Endothelial cell of umbilical vein (primary cell): Measurements from ENCODE around the gene DEGS1.

Experiments used
- EZH2 ChIP-seq: IDR thresholded peaks from 2 replicates; pipeline ENCODE4 v1.6.1; 2012; ENCODE audit warnings: borderline replicate concordance, low read depth, mild to moderate bottlenecking, moderate library complexity, low read length, inconsistent platforms; ENCODE audit not compliant: severe bottlenecking
- FOS ChIP-seq: IDR thresholded peaks from 2 replicates; pipeline ENCODE4 v1.6.1; 2011; ENCODE audit warnings: mild to moderate bottlenecking, low read length, moderate library complexity, borderline replicate concordance; ENCODE audit not compliant: insufficient read depth
- MAX ChIP-seq: IDR thresholded peaks from 2 replicates; pipeline ENCODE4 v1.6.1; 2011; ENCODE audit not compliant: insufficient read depth, insufficient read length
- MYC ChIP-seq: IDR thresholded peaks from one replicate; pipeline ENCODE4 v1.6.1; 2011; ENCODE audit warnings: mild to moderate bottlenecking, low read depth, low read length
- POLR2AphosphoS5 ChIP-seq: IDR thresholded peaks from 2 replicates; pipeline ENCODE4 v1.6.1; 2012; ENCODE audit warnings: low read depth, mild to moderate bottlenecking, control low read depth, low read length, moderate library complexity; ENCODE audit not compliant: insufficient read depth
- TF ChIP-seq, protein P1 (sequence below), 2 donors: IDR thresholded peaks; 1 replicate in 1 of 2; 2 replicates in 1 of 2; pipeline ENCODE4 v1.5.1; 2011; ENCODE audit warnings: low read length in 2 of 2, mild to moderate bottlenecking in 2 of 2, moderate library complexity in 2 of 2, control low read depth in 1 of 2, inconsistent platforms in 1 of 2, low read depth in 1 of 2; ENCODE audit not compliant: insufficient read depth in 1 of 2; ENCODE audit errors: extremely low read depth in 1 of 2

DNA sequence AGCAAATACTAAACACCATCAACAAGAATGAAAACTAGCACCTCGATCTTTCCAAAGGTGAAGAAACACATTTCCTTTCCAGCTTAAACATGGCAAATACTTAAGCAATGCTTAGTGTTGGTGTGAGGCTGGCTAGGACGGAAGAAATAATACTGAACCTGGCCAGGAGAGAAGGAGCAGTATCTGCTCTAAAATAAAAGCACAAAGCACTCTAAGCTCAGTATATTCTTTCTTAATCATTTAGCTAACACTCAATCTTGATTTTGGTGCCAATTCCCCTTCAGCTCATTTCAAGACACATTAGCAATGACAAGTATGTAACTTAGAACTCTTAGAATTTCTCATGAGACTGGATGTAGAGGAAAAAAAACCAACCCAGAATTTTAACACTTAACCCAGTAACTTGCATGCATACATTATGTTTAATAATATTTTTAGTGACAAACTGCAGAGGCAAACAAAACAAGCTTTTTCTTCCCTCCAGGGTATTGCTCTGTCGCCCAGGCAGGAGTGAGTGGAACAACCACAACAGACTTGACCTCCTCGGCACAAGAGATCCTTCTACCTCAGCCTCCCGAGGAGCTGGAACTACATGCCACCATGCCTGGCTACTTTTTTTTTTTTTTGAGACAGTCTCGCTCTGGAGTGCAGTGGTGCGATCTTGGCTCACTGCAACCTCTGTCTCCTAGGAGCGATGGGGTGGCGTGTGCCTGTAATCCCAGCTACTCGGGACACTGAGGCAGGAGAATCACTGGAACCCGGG, 54.3 kb downstream of the DEGS1 start:
- TF ChIP-seq EZH2 (no peak), FOS (no peak), MYC (no peak), POLR2AphosphoS5 (no peak), MAX (no peak)
- TF ChIP-seq, protein P1, sequence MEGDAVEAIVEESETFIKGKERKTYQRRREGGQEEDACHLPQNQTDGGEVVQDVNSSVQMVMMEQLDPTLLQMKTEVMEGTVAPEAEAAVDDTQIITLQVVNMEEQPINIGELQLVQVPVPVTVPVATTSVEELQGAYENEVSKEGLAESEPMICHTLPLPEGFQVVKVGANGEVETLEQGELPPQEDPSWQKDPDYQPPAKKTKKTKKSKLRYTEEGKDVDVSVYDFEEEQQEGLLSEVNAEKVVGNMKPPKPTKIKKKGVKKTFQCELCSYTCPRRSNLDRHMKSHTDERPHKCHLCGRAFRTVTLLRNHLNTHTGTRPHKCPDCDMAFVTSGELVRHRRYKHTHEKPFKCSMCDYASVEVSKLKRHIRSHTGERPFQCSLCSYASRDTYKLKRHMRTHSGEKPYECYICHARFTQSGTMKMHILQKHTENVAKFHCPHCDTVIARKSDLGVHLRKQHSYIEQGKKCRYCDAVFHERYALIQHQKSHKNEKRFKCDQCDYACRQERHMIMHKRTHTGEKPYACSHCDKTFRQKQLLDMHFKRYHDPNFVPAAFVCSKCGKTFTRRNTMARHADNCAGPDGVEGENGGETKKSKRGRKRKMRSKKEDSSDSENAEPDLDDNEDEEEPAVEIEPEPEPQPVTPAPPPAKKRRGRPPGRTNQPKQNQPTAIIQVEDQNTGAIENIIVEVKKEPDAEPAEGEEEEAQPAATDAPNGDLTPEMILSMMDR (IDR thresholded peaks at IDR 0.05; ENCODE audit: extremely low read depth in 1 of 2, insufficient read depth in 1 of 2, low read depth in 1 of 2, low read length in 2 of 2): no peak
